Stimulated activated CD8-positive, alpha-beta memory T cell treated with anti-CD3 and anti-CD28 coated beads, Interleukin-15, amount 100 ng/mL, for 24 hours (primary cell): Measurements from ENCODE around the gene BTF3L4.
"Not testable (repeated sequence)": the region's sequence is repeated elsewhere in the genome, so short reads cannot be mapped to it uniquely, and the experiment has no call there.

Source experiments
- DNase-seq: peaks from one replicate; pipeline ENCODE4 v3.0.0-alpha.2; 2020; ENCODE audit warnings: low read depth

Gene BTF3L4

GRCh38 chr1:52055066-52055865 lies 829 bp upstream of the BTF3L4 start, which contains the start of gene TXNDC12:
TXNDC12 (minus strand) TSS chr1:52055191; CDS start chr1:52055096, 95 bp downstream.
- DNase-seq: peak; percentile 26

- no peak for DNase-seq
These were observed 281 bp upstream of the BTF3L4 start for GRCh38 chr1:52055866-52056162.

- no peak for DNase-seq
These were observed 789 bp downstream of the BTF3L4 start for GRCh38 chr1:52056937-52057231.

- DNase-seq: no peak
These were observed 1.2 kb downstream of the BTF3L4 start for GRCh38 chr1:52057255-52057654.

- DNase-seq: no peak
These were observed 1.9 kb downstream of the BTF3L4 start for GRCh38 chr1:52057876-52058415.

GRCh38 chr1:52059321-52059720 lies 3.2 kb downstream of the BTF3L4 start:
- DNase-seq: no peak

GRCh38 chr1:52059888-52060287 lies 3.8 kb downstream of the BTF3L4 start:
- no peak for DNase-seq

- no peak for DNase-seq
These were observed 4.7 kb downstream of the BTF3L4 start for GRCh38 chr1:52060822-52061221.

GRCh38 chr1:52063192-52063591 lies 7.1 kb downstream of the BTF3L4 start:
- no peak for DNase-seq

GRCh38 chr1:52070704-52071103 lies 14.6 kb downstream of the BTF3L4 start:
- no peak for DNase-seq

- no peak for DNase-seq
These were observed 16.2 kb downstream of the BTF3L4 start for GRCh38 chr1:52072291-52072690.

GRCh38 chr1:52077277-52077676 lies 21.2 kb downstream of the BTF3L4 start:
- DNase-seq: not testable (repeated sequence)

- DNase-seq: no peak
These were observed 23.9 kb downstream of the BTF3L4 start for GRCh38 chr1:52080014-52080415.

- DNase-seq: not testable (repeated sequence)
These were observed 31.8 kb downstream of the BTF3L4 start for GRCh38 chr1:52087892-52088291.

- not testable (repeated sequence) for DNase-seq
These were observed 38.2 kb downstream of the BTF3L4 start for GRCh38 chr1:52094300-52094699.

GRCh38 chr1:52096216-52096615 lies 40.1 kb downstream of the BTF3L4 start:
- no peak for DNase-seq

GRCh38 chr1:52098139-52098871 lies 42.2 kb downstream of the BTF3L4 start:
- DNase-seq: no peak

- DNase-seq: no peak
These were observed 46.4 kb downstream of the BTF3L4 start for GRCh38 chr1:52102336-52103013.

GRCh38 chr1:52111492-52111891 lies 55.4 kb downstream of the BTF3L4 start:
- DNase-seq: no peak

- DNase-seq: no peak
These were observed 56.4 kb downstream of the BTF3L4 start for GRCh38 chr1:52112489-52112888.

- DNase-seq: no peak
These were observed 63.4 kb downstream of the BTF3L4 start for GRCh38 chr1:52119301-52120079.

- no peak for DNase-seq
These were observed 66.3 kb downstream of the BTF3L4 start for GRCh38 chr1:52122384-52122783.
